ENCODE measurements around the gene ST7. TPM values are rescaled to one million over a fixed set of nuclear protein-coding genes. Genes with fewer than 3 reads are reported as not detected.

Gene ST7
- total RNA-seq, 2 experiments from 2014 or later = 9.6 to 10.7 TPM

GRCh38 chr7:117247809-117248208, 294.5 kb downstream of the ST7 start:
- no TSS peak for BruUV-seq (replicated peaks)
- no peak for DNase-seq (ENCODE audit: low spot score)
- no peaks in the 10 kb centered on the region for H3K4me1 ChIP-seq (ENCODE audit: insufficient read depth, low read length, poor library complexity, severe bottlenecking)

GRCh38 chr7:117248829-117249228, 295.5 kb downstream of the ST7 start:
- no peak overlapping the region for H2AFZ ChIP-seq (ENCODE audit: low read length)
- ChIA-PET POLR2A (no interaction called here), CTCF (ENCODE audit: unreplicated experiment) (no interaction called here)
- intact Hi-C loops (cut with micrococcal nuclease; ENCODE audit: unreplicated experiment) = no loop called here
- TF ChIP-seq CTCF (conservative IDR thresholded peaks at IDR 0.05; ENCODE audit: low read length) (no peak), EZH2phosphoT487 (IDR thresholded peaks at IDR 0.05; ENCODE audit: borderline replicate concordance, low read depth, low read length) (no peak)
- no peaks in the 10 kb centered on the region for H3K79me2 ChIP-seq (ENCODE audit: insufficient read depth, low read depth, low read length)
- H3K4me2 ChIP-seq (ENCODE audit: low read length) = no peak overlapping the region
- no peaks in the 10 kb centered on the region for H4K20me1 ChIP-seq (ENCODE audit: insufficient read depth, low read length)
- H3K9me2 ChIP-seq (ENCODE audit: insufficient read depth, low read length) = no peaks in the 10 kb centered on the region
- 0 out of 2 replicates have a peak, but pooled peaks cover 3% of the 10 kb centered on the region for H3K9me3 ChIP-seq (ENCODE audit: low read length)
- no peak for DNase-seq (ENCODE audit: low spot score)
- BruUV-seq (replicated peaks) = no TSS peak
- H3K36me3 ChIP-seq (ENCODE audit: insufficient read depth, low read length) = no peaks in the 10 kb centered on the region
- H3K27ac ChIP-seq (ENCODE audit: low read depth, low read length, poor library complexity, severe bottlenecking) = no peak overlapping the region
- no peak overlapping the region for H3K4me3 ChIP-seq (ENCODE audit: low read depth, low read length, poor library complexity, severe bottlenecking)
- no peaks in the 10 kb centered on the region for H3K4me1 ChIP-seq (ENCODE audit: insufficient read depth, low read length, poor library complexity, severe bottlenecking)

More at GRCh38 chr7:117247809-117248208, 294.5 kb downstream of the ST7 start:
- no peak overlapping the region for H2AFZ ChIP-seq (ENCODE audit: low read length)
- ChIA-PET POLR2A (no interaction called here), CTCF (ENCODE audit: unreplicated experiment) (no interaction called here)
- 0 out of 2 replicates have a peak, but pooled peaks cover 3% of the 10 kb centered on the region for H3K9me3 ChIP-seq (ENCODE audit: low read length)
- H3K4me3 ChIP-seq (ENCODE audit: low read depth, low read length, poor library complexity, severe bottlenecking) = no peak overlapping the region
- H3K9me2 ChIP-seq (ENCODE audit: insufficient read depth, low read length) = no peaks in the 10 kb centered on the region
- no peak overlapping the region for H3K27ac ChIP-seq (ENCODE audit: low read depth, low read length, poor library complexity, severe bottlenecking)
- intact Hi-C loops (cut with micrococcal nuclease; ENCODE audit: unreplicated experiment) = no loop called here
- TF ChIP-seq CTCF (conservative IDR thresholded peaks at IDR 0.05; ENCODE audit: low read length) = no peak
- TF ChIP-seq EZH2phosphoT487 (IDR thresholded peaks at IDR 0.05; ENCODE audit: borderline replicate concordance, low read depth, low read length) = no peak
- H3K36me3 ChIP-seq (ENCODE audit: insufficient read depth, low read length) = no peaks in the 10 kb centered on the region
- H4K20me1 ChIP-seq (ENCODE audit: insufficient read depth, low read length) = no peaks in the 10 kb centered on the region
- no peaks in the 10 kb centered on the region for H3K79me2 ChIP-seq (ENCODE audit: insufficient read depth, low read depth, low read length)
- H3K4me2 ChIP-seq (ENCODE audit: low read length) = no peak overlapping the region

GRCh38 chr7:117249696-117250095, 296.4 kb downstream of the ST7 start:
- intact Hi-C loops (cut with micrococcal nuclease; ENCODE audit: unreplicated experiment) = no loop called here
- Histone ChIP-seq H3K4me2 (ENCODE audit: low read length) (no peak overlapping the region), H4K20me1 (ENCODE audit: insufficient read depth, low read length) (no peaks in the 10 kb centered on the region), H3K79me2 (ENCODE audit: insufficient read depth, low read depth, low read length) (no peaks in the 10 kb centered on the region), H3K4me1 (ENCODE audit: insufficient read depth, low read length, poor library complexity, severe bottlenecking) (no peaks in the 10 kb centered on the region), H3K36me3 (ENCODE audit: insufficient read depth, low read length) (no peaks in the 10 kb centered on the region), H3K9me3 (ENCODE audit: low read length) (no peaks in the 10 kb centered on the region), H3K9me2 (ENCODE audit: insufficient read depth, low read length) (no peaks in the 10 kb centered on the region), H2AFZ (ENCODE audit: low read length) (no peak overlapping the region), H3K27ac (ENCODE audit: low read depth, low read length, poor library complexity, severe bottlenecking) (no peak overlapping the region), H3K4me3 (ENCODE audit: low read depth, low read length, poor library complexity, severe bottlenecking) (no peak overlapping the region)
- no peak for DNase-seq (ENCODE audit: low spot score)
- POLR2A ChIA-PET = interaction anchor here (0.8 kb wide), 1 partner anchor 15 kb away, joined by 3 read pairs; no protein-coding TSS in a partner anchor
- TF ChIP-seq EZH2phosphoT487 (IDR thresholded peaks at IDR 0.05; ENCODE audit: borderline replicate concordance, low read depth, low read length) (no peak), CTCF (conservative IDR thresholded peaks at IDR 0.05; ENCODE audit: low read length) (no peak)
- no TSS peak for BruUV-seq (replicated peaks)
- CTCF ChIA-PET (ENCODE audit: unreplicated experiment) = no interaction called here

Measured in OCI-LY7 (cell line).